Neural cell (in vitro differentiated cells): ENCODE data around the gene MAML2. TPM values are rescaled to one million over a fixed set of nuclear protein-coding genes. Genes with fewer than 3 reads are reported as not detected.

Source experiments
- H2AFZ ChIP-seq: fragments of 200-600, 300-800 bp; sonication (generic), shearing (Covaris generic); 2 replicates; pipeline ENCODE4 v1.6.0; 2014; ENCODE audit warnings: low read depth, mild to moderate bottlenecking, antibody characterized with exemption, low read length, moderate library complexity
- H3F3A ChIP-seq: fragments of 200-600 bp; shearing (Covaris generic); 2 replicates; pipeline ENCODE4 v1.6.1; 2016; ENCODE audit warnings: mild to moderate bottlenecking, moderate library complexity, mixed read lengths, antibody characterized with exemption, low read length; ENCODE audit not compliant: insufficient read depth, poor library complexity, severe bottlenecking
- H3K27ac ChIP-seq: fragments of 200-600, 300-800 bp; sonication (generic), shearing (Covaris generic); 2 replicates; pipeline ENCODE4 v1.5.1; 2014; ENCODE audit warnings: mild to moderate bottlenecking, low read length, moderate library complexity
- H3K27me3 ChIP-seq: fragments of 300-800, 200-600 bp; sonication (generic), shearing (Covaris generic); 2 replicates; pipeline ENCODE4 v1.6.0; 2014; ENCODE audit warnings: mild to moderate bottlenecking, low read depth, low read length, moderate library complexity; ENCODE audit not compliant: insufficient read depth
- H3K36me3 ChIP-seq: fragments of 300-800, 200-600 bp; sonication (generic), shearing (Covaris generic); 2 replicates; pipeline ENCODE4 v1.5.1; 2014; ENCODE audit warnings: mild to moderate bottlenecking, antibody characterized with exemption, low read length, moderate library complexity; ENCODE audit not compliant: insufficient read depth
- H3K4me2 ChIP-seq: fragments of 300-800, 200-600 bp; sonication (generic), shearing (Covaris generic); 2 replicates; pipeline ENCODE4 v1.6.0; 2014; ENCODE audit warnings: mild to moderate bottlenecking, low read length
- H3K4me3 ChIP-seq: fragments of 300-800, 200-600 bp; sonication (generic), shearing (Covaris generic); 2 replicates; pipeline ENCODE4 v1.5.1; 2014; ENCODE audit warnings: mild to moderate bottlenecking, low read length, moderate library complexity
- H3K79me2 ChIP-seq: fragments of 200-600 bp; shearing (Covaris generic); replicated peaks from 2 replicates; pipeline ENCODE4 v1.6.0; 2014; ENCODE audit warnings: mild to moderate bottlenecking, low read length, moderate library complexity; ENCODE audit not compliant: insufficient read depth
- H3K9ac ChIP-seq: fragments of 300-800, 200-600 bp; sonication (generic), shearing (Covaris generic); 2 replicates; pipeline ENCODE4 v1.6.1; 2016; ENCODE audit warnings: mild to moderate bottlenecking, low read length, mixed read lengths
- H3K9me2 ChIP-seq: fragments of 200-600 bp; shearing (Covaris generic); 2 replicates; pipeline ENCODE4 v1.6.1; 2016; ENCODE audit warnings: mild to moderate bottlenecking, low read length, mixed read lengths; ENCODE audit not compliant: insufficient read depth
- H3K9me3 ChIP-seq: fragments of 200-600, 300-800 bp; sonication (generic), shearing (Covaris generic); 2 replicates; pipeline ENCODE4 v1.6.1; 2016; ENCODE audit warnings: mild to moderate bottlenecking, mixed run types, low read length, moderate library complexity, mixed read lengths
- H4K20me1 ChIP-seq: fragments of 200-600 bp; shearing (Covaris generic); 2 replicates; pipeline ENCODE4 v1.6.1; 2016; ENCODE audit warnings: mild to moderate bottlenecking, mixed run types; ENCODE audit not compliant: insufficient read depth
- CTCF ChIP-seq: fragments of 450-650 bp; IDR thresholded peaks from 2 replicates; pipeline ENCODE4 v1.5.1; 2014; ENCODE audit warnings: antibody characterized with exemption, mild to moderate bottlenecking, moderate library complexity; ENCODE audit not compliant: poor library complexity, severe bottlenecking
- EP300 ChIP-seq: fragments of 450-650 bp; conservative IDR thresholded peaks from 2 replicates; pipeline ENCODE4 v1.6.1; 2014; ENCODE audit warnings: antibody characterized with exemption, mild to moderate bottlenecking, moderate library complexity; ENCODE audit not compliant: poor library complexity, severe bottlenecking
- EZH2 ChIP-seq: fragments of 200-600, 300-800 bp; shearing (Covaris generic), sonication (generic); IDR thresholded peaks from 2 replicates; pipeline ENCODE4 v1.6.1; 2014; ENCODE audit warnings: antibody characterized with exemption, low read length, borderline replicate concordance, mild to moderate bottlenecking; ENCODE audit not compliant: insufficient read depth, poor library complexity, severe bottlenecking
- MXI1 ChIP-seq: fragments of 450-650 bp; conservative IDR thresholded peaks from 2 replicates; pipeline ENCODE4 v1.6.1; 2014; ENCODE audit warnings: antibody characterized with exemption, mild to moderate bottlenecking; ENCODE audit not compliant: poor library complexity, severe bottlenecking
- POLR2AphosphoS5 ChIP-seq: IDR thresholded peaks from 2 replicates; pipeline ENCODE4 v1.6.1; 2012
- RAD21 ChIP-seq: fragments of 450-650 bp; conservative IDR thresholded peaks from 2 replicates; pipeline ENCODE4 v1.6.1; 2014; ENCODE audit warnings: antibody characterized with exemption, mild to moderate bottlenecking, moderate library complexity
- REST ChIP-seq: IDR thresholded peaks from 2 replicates; pipeline ENCODE4 v1.6.1; 2012; ENCODE audit warnings: borderline replicate concordance
- SMC3 ChIP-seq: fragments of 450-650 bp; conservative IDR thresholded peaks from 2 replicates; pipeline ENCODE4 v1.6.1; 2014; ENCODE audit warnings: antibody characterized with exemption, mild to moderate bottlenecking, moderate library complexity; ENCODE audit not compliant: poor library complexity
- TAF1 ChIP-seq: IDR thresholded peaks from 2 replicates; pipeline ENCODE4 v1.6.1; 2012; ENCODE audit warnings: low read depth
- polyA plus RNA-seq: library from polyadenylated mRNA; depleted of rRNA; stranded (reverse); fragments of >200 nt; gene quantifications from 2 replicates; pipeline ENCODE4 v1.2.3, GENCODE V29; 2014

Gene MAML2
- polyA plus RNA-seq, 1 donor from 2014 or later = 3.6 TPM

- Histone ChIP-seq H3K9ac (no peak overlapping the region), H3F3A (no peaks in the 10 kb centered on the region), H3K9me2 (no peaks in the 10 kb centered on the region), H3K27ac (peak overlapping the region; percentile 69), H3K79me2 (no peaks in the 10 kb centered on the region), H3K36me3 (no peaks in the 10 kb centered on the region), H4K20me1 (no peaks in the 10 kb centered on the region), H3K27me3 (no peaks in the 10 kb centered on the region), H2AFZ (no peak overlapping the region), H3K9me3 (no peaks in the 10 kb centered on the region), H3K4me3 (peak overlapping the region; percentile 34), H3K4me2 (peak overlapping the region; percentile 15)
- TF ChIP-seq RAD21 (no peak), TAF1 (no peak), EP300 (peak; percentile 15)
Observed at GRCh38 chr11:96328395-96329010, 14.5 kb downstream of the MAML2 start.

GRCh38 chr11:96326959-96327358 is 16.0 kb downstream of the MAML2 start:
- no peak overlapping the region for H3K9ac ChIP-seq
- no peak overlapping the region for H3K27ac ChIP-seq
- no peaks in the 10 kb centered on the region for H3K27me3 ChIP-seq
- no peaks in the 10 kb centered on the region for H4K20me1 ChIP-seq
- H2AFZ ChIP-seq = no peak overlapping the region
- H3F3A ChIP-seq = no peaks in the 10 kb centered on the region
- no peaks in the 10 kb centered on the region for H3K79me2 ChIP-seq
- no peak overlapping the region for H3K4me2 ChIP-seq
- no peaks in the 10 kb centered on the region for H3K36me3 ChIP-seq
- no peak overlapping the region for H3K4me3 ChIP-seq
- no peak for TF ChIP-seq TAF1
- no peaks in the 10 kb centered on the region for H3K9me3 ChIP-seq
- H3K9me2 ChIP-seq = no peaks in the 10 kb centered on the region

- no peak overlapping the region for H3K9ac ChIP-seq
- no peaks in the 10 kb centered on the region for H3K36me3 ChIP-seq
- no peaks in the 10 kb centered on the region for H4K20me1 ChIP-seq
- H2AFZ ChIP-seq = no peak overlapping the region
- no peaks in the 10 kb centered on the region for H3K27me3 ChIP-seq
- no peak overlapping the region for H3K4me3 ChIP-seq
- H3K4me2 ChIP-seq = no peak overlapping the region
- H3K79me2 ChIP-seq = no peaks in the 10 kb centered on the region
- no peak for TF ChIP-seq TAF1
- no peak for TF ChIP-seq EP300
- no peak for TF ChIP-seq POLR2AphosphoS5
- no peak for TF ChIP-seq CTCF
- no peak for TF ChIP-seq MXI1
- no peak for TF ChIP-seq SMC3
- no peak for TF ChIP-seq REST
- TF ChIP-seq RAD21 = no peak
- no peak for TF ChIP-seq EZH2
- no peak overlapping the region for H3K27ac ChIP-seq
- H3F3A ChIP-seq = no peaks in the 10 kb centered on the region
- H3K9me2 ChIP-seq = no peaks in the 10 kb centered on the region
- H3K9me3 ChIP-seq = no peaks in the 10 kb centered on the region
Observed at GRCh38 chr11:96324912-96325311, 18.1 kb downstream of the MAML2 start.
